Skeletal muscle satellite cell (primary cell): ENCODE data around the gene LRRC8D.

Source experiments
- H3K27me3 ChIP-seq: 2 replicates; pipeline ENCODE4 v1.7.0; 2013; ENCODE audit warnings: low read length; ENCODE audit not compliant: control insufficient read depth, insufficient read depth
- H3K36me3 ChIP-seq: 2 replicates; pipeline ENCODE4 v1.7.0; 2013; ENCODE audit warnings: mild to moderate bottlenecking, control low read depth, low read length; ENCODE audit not compliant: insufficient read depth
- H3K4me1 ChIP-seq: 2 replicates; pipeline ENCODE4 v1.7.0; 2013; ENCODE audit warnings: low read length; ENCODE audit not compliant: control insufficient read depth, insufficient read depth
- H3K4me2 ChIP-seq: 2 replicates; pipeline ENCODE4 v1.7.0; 2013; ENCODE audit warnings: mild to moderate bottlenecking, low read length
- H3K4me3 ChIP-seq: 2 replicates; pipeline ENCODE4 v1.7.0; 2013; ENCODE audit warnings: low read length
- H3K9ac ChIP-seq: 2 replicates; pipeline ENCODE4 v1.7.0; 2013; ENCODE audit warnings: mild to moderate bottlenecking, low read depth, low read length, moderate library complexity
- H3K9me3 ChIP-seq: replicated peaks from 2 replicates; pipeline ENCODE4 v1.7.0; 2013; ENCODE audit warnings: mild to moderate bottlenecking, control low read depth, low read length

The LRRC8D gene

GRCh38 chr1:89823679-89824292, 3.0 kb downstream of the LRRC8D start:
- Histone ChIP-seq H3K27me3 (peaks cover 23% of the 10 kb centered on the region), H3K36me3 (no peaks in the 10 kb centered on the region), H3K4me2 (no peak overlapping the region), H3K4me3 (no peak overlapping the region), H3K4me1 (peaks cover 12% of the 10 kb centered on the region), H3K9ac (no peak overlapping the region), H3K9me3 (no peaks in the 10 kb centered on the region)

GRCh38 chr1:89826594-89826993, 5.8 kb downstream of the LRRC8D start:
- no peak overlapping the region for H3K4me3 ChIP-seq
- no peak overlapping the region for H3K4me2 ChIP-seq
- no peaks in the 10 kb centered on the region for H3K36me3 ChIP-seq
- H3K9ac ChIP-seq = no peak overlapping the region
- peaks cover 7% of the 10 kb centered on the region for H3K4me1 ChIP-seq
- H3K9me3 ChIP-seq = no peaks in the 10 kb centered on the region
- H3K27me3 ChIP-seq = peaks cover 8% of the 10 kb centered on the region

GRCh38 chr1:89827330-89827729, 6.5 kb downstream of the LRRC8D start:
- Histone ChIP-seq H3K4me1 (peaks cover 4% of the 10 kb centered on the region), H3K4me3 (no peak overlapping the region), H3K9ac (no peak overlapping the region), H3K36me3 (no peaks in the 10 kb centered on the region), H3K27me3 (peaks cover 3% of the 10 kb centered on the region), H3K9me3 (no peaks in the 10 kb centered on the region), H3K4me2 (no peak overlapping the region)

DNA sequence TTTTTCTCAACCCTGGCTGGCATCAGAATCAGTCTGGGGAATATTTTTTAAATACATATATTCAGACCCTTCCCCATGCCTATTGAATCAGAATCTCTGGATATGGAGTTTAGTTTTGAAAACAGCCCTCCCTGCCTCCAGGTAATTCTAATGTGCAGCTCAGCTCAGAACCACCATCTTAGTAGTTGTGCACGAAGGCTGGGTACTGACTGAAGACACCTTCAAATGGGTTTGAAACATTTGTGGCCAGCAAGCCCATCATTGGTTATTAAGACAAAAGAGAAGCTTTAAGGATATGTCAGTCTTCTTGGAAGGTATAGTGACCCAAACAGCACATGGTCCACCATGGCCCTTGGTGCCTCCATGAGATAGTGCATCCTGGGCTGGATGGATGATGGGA, 7.1 kb downstream of the LRRC8D start:
- H3K9me3 ChIP-seq = no peaks in the 10 kb centered on the region

DNA sequence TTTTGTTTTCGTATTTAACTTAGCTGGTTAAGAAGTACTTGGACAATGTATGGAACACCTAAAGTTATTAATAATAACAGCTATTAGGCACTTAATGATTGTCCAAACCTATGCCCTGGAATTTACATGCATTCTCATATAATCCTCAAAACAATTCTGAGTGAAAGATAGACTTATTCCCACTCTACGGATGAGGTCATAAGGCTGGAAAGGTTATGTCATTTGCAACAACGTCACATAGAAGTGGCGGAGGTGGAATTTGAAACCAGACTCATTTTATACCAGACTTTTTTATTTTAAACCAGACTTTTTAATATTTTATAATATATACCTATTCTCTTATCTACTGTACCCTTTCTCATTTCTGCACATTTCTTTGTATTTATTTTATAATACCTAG, 8.4 kb downstream of the LRRC8D start:
- no peak overlapping the region for H3K9ac ChIP-seq
- H3K9me3 ChIP-seq = no peaks in the 10 kb centered on the region
- no peak overlapping the region for H3K4me2 ChIP-seq
- peaks cover 7% of the 10 kb centered on the region for H3K27me3 ChIP-seq
- no peak overlapping the region for H3K4me3 ChIP-seq
- no peaks in the 10 kb centered on the region for H3K36me3 ChIP-seq
- H3K4me1 ChIP-seq = no peaks in the 10 kb centered on the region

More for the DNA sequence above, 7.1 kb downstream of the LRRC8D start:
- Histone ChIP-seq H3K27me3 (peaks cover 3% of the 10 kb centered on the region), H3K9ac (no peak overlapping the region), H3K4me1 (peaks cover 2% of the 10 kb centered on the region), H3K4me2 (no peak overlapping the region), H3K4me3 (no peak overlapping the region), H3K36me3 (no peaks in the 10 kb centered on the region)

GRCh38 chr1:89831462-89832120, 10.8 kb downstream of the LRRC8D start:
- Histone ChIP-seq H3K4me1 (no peaks in the 10 kb centered on the region), H3K4me3 (no peak overlapping the region), H3K4me2 (no peak overlapping the region), H3K27me3 (peaks cover 3% of the 10 kb centered on the region), H3K9ac (no peak overlapping the region), H3K9me3 (no peaks in the 10 kb centered on the region), H3K36me3 (no peaks in the 10 kb centered on the region)

- Histone ChIP-seq H3K4me2 (no peak overlapping the region), H3K36me3 (no peaks in the 10 kb centered on the region), H3K27me3 (peaks cover 3% of the 10 kb centered on the region), H3K9me3 (no peaks in the 10 kb centered on the region), H3K9ac (no peak overlapping the region), H3K4me1 (no peaks in the 10 kb centered on the region), H3K4me3 (no peak overlapping the region)
Observed at GRCh38 chr1:89832496-89833127, 11.8 kb downstream of the LRRC8D start.

GRCh38 chr1:89833183-89834082, 12.6 kb downstream of the LRRC8D start:
- no peaks in the 10 kb centered on the region for H3K36me3 ChIP-seq
- peaks cover 3% of the 10 kb centered on the region for H3K27me3 ChIP-seq
- no peaks in the 10 kb centered on the region for H3K4me1 ChIP-seq
- no peaks in the 10 kb centered on the region for H3K9me3 ChIP-seq
- no peak overlapping the region for H3K4me2 ChIP-seq
- H3K4me3 ChIP-seq = no peak overlapping the region
- no peak overlapping the region for H3K9ac ChIP-seq

GRCh38 chr1:89834083-89834704, 13.4 kb downstream of the LRRC8D start:
- H3K27me3 ChIP-seq = peaks cover 3% of the 10 kb centered on the region
- no peak overlapping the region for H3K4me3 ChIP-seq
- no peaks in the 10 kb centered on the region for H3K9me3 ChIP-seq
- no peak overlapping the region for H3K4me2 ChIP-seq
- no peaks in the 10 kb centered on the region for H3K4me1 ChIP-seq
- no peak overlapping the region for H3K9ac ChIP-seq
- no peaks in the 10 kb centered on the region for H3K36me3 ChIP-seq

DNA sequence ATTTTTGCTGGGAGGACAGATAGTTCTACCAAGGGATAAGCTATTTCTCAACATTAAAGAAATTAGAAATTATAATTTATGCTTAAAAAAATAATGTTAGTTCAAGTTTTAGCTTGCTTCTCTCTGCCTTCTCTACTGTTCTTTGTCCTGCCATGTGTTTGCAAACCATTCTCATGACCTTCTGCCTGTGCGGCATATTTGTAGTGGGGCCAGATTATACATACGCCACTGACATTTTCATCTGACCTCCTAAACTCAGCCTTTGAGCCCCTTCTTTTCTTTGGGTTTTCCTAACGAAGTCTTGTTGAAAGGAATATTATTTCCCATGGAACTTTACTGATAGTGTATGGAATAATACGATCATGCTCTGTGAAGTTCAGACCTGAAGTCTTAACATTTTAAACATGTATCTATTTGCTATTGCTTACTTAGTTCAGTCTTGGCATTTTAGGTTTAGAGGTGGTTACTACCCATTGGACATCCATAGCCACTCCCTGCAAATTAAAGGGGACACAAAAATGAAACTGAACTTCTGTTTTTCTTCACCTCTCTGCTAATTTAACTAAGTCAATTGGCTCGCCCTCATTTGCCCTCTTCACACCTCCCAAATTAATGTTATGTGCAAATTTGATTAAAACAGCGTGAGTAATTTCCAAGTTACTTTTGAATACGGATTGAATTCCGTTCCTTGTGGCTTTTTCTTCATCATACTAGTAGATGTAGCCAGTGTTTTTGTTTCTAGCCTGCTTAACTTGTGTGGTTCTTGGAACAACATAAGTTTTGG, 15.6 kb downstream of the LRRC8D start:
- Histone ChIP-seq H3K9ac (no peak overlapping the region), H3K27me3 (peaks cover 3% of the 10 kb centered on the region), H3K4me1 (no peaks in the 10 kb centered on the region), H3K4me3 (no peak overlapping the region), H3K36me3 (no peaks in the 10 kb centered on the region), H3K9me3 (no peaks in the 10 kb centered on the region), H3K4me2 (no peak overlapping the region)
